Gastroesophageal sphincter (tissue), 3 donors: ENCODE measurements around the gene BAZ2B.

Source experiments
- CTCF ChIP-seq, 4 experiments: fragments of 200-600 bp in 2 of 4; fragments of 450-650 bp in 2 of 4; sonication (generic) in 1 of 4; IDR thresholded peaks; one replicate each; pipeline ENCODE4 v1.5.1; 2017 to 2019; ENCODE audit warnings: antibody characterized with exemption in 4 of 4, mild to moderate bottlenecking in 2 of 4, moderate library complexity in 2 of 4
- POLR2A ChIP-seq, 2 donors: fragments of 450-650 bp; IDR thresholded peaks; one replicate each; pipeline ENCODE4 v1.6.1; 2017; ENCODE audit warnings: antibody characterized with exemption in 2 of 2, mild to moderate bottlenecking in 2 of 2, moderate library complexity in 1 of 2
- POLR2AphosphoS5 ChIP-seq: sonication (generic); formaldehyde crosslinking; IDR thresholded peaks from one replicate; pipeline ENCODE4 v1.6.1; 2017; ENCODE audit warnings: antibody characterized with exemption

- no peak for TF ChIP-seq POLR2A (IDR thresholded peaks at IDR 0.05)
- no peak for TF ChIP-seq CTCF (IDR thresholded peaks at IDR 0.05)
- TF ChIP-seq POLR2AphosphoS5 = no peak
These were observed 156.1 kb downstream of the BAZ2B start for GRCh38 chr2:159460227-159460626.
